Hepatocyte (in vitro differentiated cells): ENCODE data around the gene RBMY1F. TPM values are rescaled to one million over a fixed set of nuclear protein-coding genes. Genes with fewer than 3 reads are reported as not detected.
"Not testable (repeated sequence)": the region's sequence is repeated elsewhere in the genome, so short reads cannot be mapped to it uniquely, and the experiment has no call there.

Experiments
- DNase-seq: peaks from one replicate; pipeline ENCODE4 v3.0.0-alpha.2; 2016; ENCODE audit warnings: low spot score
- H2AFZ ChIP-seq: fragments of 200-600 bp; sonication (generic); 2 replicates; pipeline ENCODE4 v1.6.0; 2016; ENCODE audit warnings: antibody characterized with exemption, mild to moderate bottlenecking
- H3K27ac ChIP-seq: fragments of 200-600 bp; sonication (generic); 2 replicates; pipeline ENCODE4 v1.5.1; 2016; ENCODE audit warnings: mild to moderate bottlenecking
- H3K27me3 ChIP-seq: fragments of 200-600 bp; sonication (generic); 2 replicates; pipeline ENCODE4 v1.6.1; 2016
- H3K36me3 ChIP-seq: fragments of 200-600 bp; sonication (generic); replicated peaks from 2 replicates; pipeline ENCODE4 v1.5.1; 2016; ENCODE audit warnings: low read depth; ENCODE audit not compliant: insufficient read depth
- H3K4me1 ChIP-seq: fragments of 200-600 bp; sonication (generic); 2 replicates; pipeline ENCODE4 v1.5.1; 2016; ENCODE audit warnings: mild to moderate bottlenecking, moderate library complexity; ENCODE audit not compliant: insufficient read depth
- H3K4me2 ChIP-seq: fragments of 200-600 bp; sonication (generic); 2 replicates; pipeline ENCODE4 v1.6.0; 2016
- H3K4me3 ChIP-seq: fragments of 200-600 bp; sonication (generic); 2 replicates; pipeline ENCODE4 v1.5.1; 2016; ENCODE audit warnings: mild to moderate bottlenecking
- H3K79me2 ChIP-seq: fragments of 200-600 bp; sonication (generic); 2 replicates; pipeline ENCODE4 v1.6.0; 2017; ENCODE audit warnings: mild to moderate bottlenecking
- H3K9me2 ChIP-seq: fragments of 200-600 bp; sonication (generic); replicated peaks from 2 replicates; pipeline ENCODE4 v1.6.0; 2017; ENCODE audit warnings: mild to moderate bottlenecking; ENCODE audit not compliant: insufficient read depth
- H3K9me3 ChIP-seq: fragments of 200-600 bp; sonication (generic); 2 replicates; pipeline ENCODE4 v1.5.1; 2016; ENCODE audit warnings: low read depth, mild to moderate bottlenecking
- H4K20me1 ChIP-seq: fragments of 200-600 bp; sonication (generic); 2 replicates; pipeline ENCODE4 v1.6.0; 2016; ENCODE audit warnings: mild to moderate bottlenecking; ENCODE audit not compliant: insufficient read depth, poor library complexity, severe bottlenecking
- WGBS: methylation state at CpG from one replicate; pipeline ENCODE4 v1.1.6; 2016; ENCODE audit warnings: low lambda C conversion rate; ENCODE audit errors: missing lambda C conversion rate; 5-methylcytosine and 5-hydroxymethylcytosine counted together
- polyA plus RNA-seq: library from polyadenylated mRNA; unstranded; fragments of >200 nt; fragmentation: Nextera tagmentation; extraction: Ambion mirVana; gene quantifications from 2 replicates; pipeline ENCODE4 v1.2.1, GENCODE V29; 2016
- total RNA-seq: library from RNA; depleted of rRNA; stranded (reverse); fragments of >200 nt; gene quantifications from 2 replicates; pipeline ENCODE4 v1.2.3, GENCODE V29; 2014

The RBMY1F gene
- total RNA-seq (not detected in 2 replicates), polyA plus RNA-seq (not detected in 2 replicates)

DNA sequence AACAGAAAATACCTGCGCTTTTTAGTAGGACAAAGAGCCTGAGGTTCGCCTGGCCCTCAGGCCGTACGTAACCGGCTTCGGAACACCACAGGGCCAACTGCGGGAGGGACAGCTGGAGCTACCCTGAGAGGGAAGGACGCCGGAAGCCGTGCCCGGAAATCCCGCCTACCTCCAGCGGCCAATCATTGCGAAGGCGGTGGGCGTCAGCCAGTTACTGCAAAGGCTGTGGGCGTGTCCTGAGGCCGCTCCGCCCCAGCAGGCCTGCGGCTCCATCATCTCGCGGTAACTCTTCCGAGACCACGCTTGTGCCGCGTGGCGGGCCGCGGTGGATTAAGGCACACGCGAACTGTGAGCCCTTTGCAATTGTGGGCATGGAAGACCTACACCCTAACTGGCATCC is at the start of gene RBMY1F:
Gene RBMY1F (minus strand): TSS at position 101 of the 400 bp plus-strand sequence. CDS start 1,954 bp downstream, outside the sequence.
- not testable (repeated sequence) for H3K4me1 ChIP-seq, H3K36me3 ChIP-seq, DNase-seq, H3K4me3 ChIP-seq, H4K20me1 ChIP-seq, H3K27me3 ChIP-seq, H3K9me3 ChIP-seq, H3K4me2 ChIP-seq, H2AFZ ChIP-seq, H3K79me2 ChIP-seq, H3K9me2 ChIP-seq, H3K27ac ChIP-seq
- no CpG with 5 or more reads among the region's 31 CpGs for WGBS

DNA sequence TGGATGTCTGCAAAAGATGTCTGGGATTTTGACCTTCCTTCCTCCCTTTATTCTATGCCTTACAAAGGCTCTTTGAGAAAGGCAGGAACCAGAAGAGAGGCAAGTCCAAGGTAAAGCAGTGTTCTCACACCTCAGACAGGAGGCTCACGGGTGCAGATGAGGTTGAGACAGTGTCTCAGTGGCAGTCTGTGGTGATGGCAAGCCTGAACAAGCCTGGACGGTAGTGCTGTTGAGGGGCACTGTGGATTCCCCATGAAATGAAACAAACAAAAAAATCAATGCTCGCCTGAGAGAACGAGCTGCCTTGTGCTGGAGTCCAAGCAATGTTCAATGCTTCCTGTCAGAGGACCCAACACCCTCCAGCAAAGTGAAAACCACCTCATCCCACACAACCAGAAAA is 31.6 kb downstream of the RBMY1F start:
- not testable (repeated sequence) for H3K4me1 ChIP-seq, H3K36me3 ChIP-seq, H3K27ac ChIP-seq, H3K4me3 ChIP-seq, DNase-seq, H3K4me2 ChIP-seq, H3K9me2 ChIP-seq, H3K79me2 ChIP-seq, H4K20me1 ChIP-seq, H3K9me3 ChIP-seq, H3K27me3 ChIP-seq, H2AFZ ChIP-seq
- WGBS, result no CpG with 5 or more reads among the region's 4 CpGs

DNA sequence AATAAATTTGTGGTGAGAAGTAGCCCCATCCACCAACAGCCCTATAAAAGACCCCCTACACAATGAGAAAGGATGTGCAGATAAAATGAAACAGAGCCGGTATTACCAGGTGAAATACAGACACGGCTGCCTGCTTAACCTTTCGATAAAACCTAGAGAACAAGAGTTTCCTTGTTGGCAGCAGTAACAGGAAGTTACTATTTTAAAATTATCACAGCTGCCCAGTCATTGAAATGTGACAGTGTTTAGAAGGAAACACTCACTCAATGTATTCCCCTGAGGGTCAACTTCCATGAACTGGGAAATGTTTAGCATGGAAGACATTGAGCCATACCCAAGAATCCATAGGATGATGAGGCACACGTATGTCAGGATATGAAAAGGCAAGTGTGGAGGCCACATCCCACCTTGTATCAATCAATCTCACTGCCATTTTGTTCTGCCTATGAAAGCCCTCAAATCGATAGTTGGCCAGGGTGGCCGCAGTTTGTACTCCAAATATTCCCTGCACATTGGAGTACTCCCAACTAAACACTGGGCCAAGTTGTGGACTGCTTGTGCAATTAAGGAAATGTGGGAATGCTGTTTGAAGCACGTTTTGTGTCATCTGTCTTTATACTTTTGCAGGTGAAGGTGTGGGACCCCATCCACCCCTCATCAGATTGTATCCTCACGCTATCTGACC is 41.6 kb downstream of the RBMY1F start:
- no CpG with 5 or more reads among the region's 8 CpGs for WGBS
- H3K79me2 ChIP-seq, DNase-seq, H3K4me1 ChIP-seq, H2AFZ ChIP-seq, H3K9me3 ChIP-seq, H3K27ac ChIP-seq, H3K27me3 ChIP-seq, H3K4me3 ChIP-seq, H4K20me1 ChIP-seq, H3K9me2 ChIP-seq, H3K4me2 ChIP-seq, H3K36me3 ChIP-seq: not testable (repeated sequence)

DNA sequence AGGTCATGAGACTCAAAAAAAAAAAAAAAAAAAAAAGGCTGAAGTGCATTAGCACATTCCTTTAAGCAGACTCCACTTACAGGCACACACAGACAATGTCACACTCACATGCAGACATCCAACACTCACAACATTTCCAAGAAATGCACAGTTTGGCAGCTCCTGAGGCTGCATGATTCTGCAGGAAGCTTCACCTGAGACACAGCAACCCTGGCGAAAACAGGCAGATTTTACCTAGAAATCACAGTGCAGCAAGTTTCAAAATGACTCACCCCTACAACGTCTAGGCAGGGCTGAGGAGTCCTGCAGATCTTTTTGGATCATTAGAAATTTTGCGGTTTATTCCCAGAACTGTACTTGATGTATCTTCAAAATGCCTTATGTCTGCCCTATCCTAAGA is 48.0 kb downstream of the RBMY1F start:
- H2AFZ ChIP-seq, H3K9me3 ChIP-seq, H4K20me1 ChIP-seq, H3K9me2 ChIP-seq, DNase-seq, H3K4me1 ChIP-seq, H3K27ac ChIP-seq, H3K4me3 ChIP-seq, H3K27me3 ChIP-seq, H3K4me2 ChIP-seq, H3K36me3 ChIP-seq, H3K79me2 ChIP-seq: not testable (repeated sequence)
- WGBS, result no CpG with 5 or more reads among the region's 3 CpGs

DNA sequence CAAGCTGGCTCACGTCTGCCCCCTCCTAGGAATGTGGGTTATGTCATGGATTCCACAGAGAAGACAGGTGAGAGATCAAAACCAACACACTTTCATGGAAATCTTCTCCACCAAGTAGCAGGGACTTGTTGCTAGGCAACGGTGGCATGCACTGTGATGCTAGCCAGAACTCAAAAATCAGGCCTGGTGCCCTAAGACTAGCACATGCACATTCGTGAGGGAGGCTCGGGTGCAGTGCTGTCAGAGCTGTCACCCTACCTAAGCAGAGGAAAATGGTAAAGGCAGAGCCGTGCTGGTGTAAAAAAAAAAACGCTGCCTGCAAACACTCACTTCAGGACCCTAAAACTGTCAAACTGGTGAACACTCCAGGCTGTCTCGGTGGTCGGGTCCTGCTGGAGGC is 52.2 kb downstream of the RBMY1F start:
- not testable (repeated sequence) for H3K4me2 ChIP-seq, H3K27ac ChIP-seq, DNase-seq, H3K36me3 ChIP-seq, H3K79me2 ChIP-seq, H3K4me3 ChIP-seq, H3K27me3 ChIP-seq, H3K4me1 ChIP-seq, H4K20me1 ChIP-seq, H3K9me2 ChIP-seq, H2AFZ ChIP-seq, H3K9me3 ChIP-seq
- no CpG with 5 or more reads among the region's 8 CpGs for WGBS

Other genes starting within 250 kb of the RBMY1F start
- gene RBMY1J, start 220.5 kb upstream of the RBMY1F start, total RNA-seq, result not detected in 2 replicates
- gene RBMY1J, start 220.5 kb upstream of the RBMY1F start, polyA plus RNA-seq, result not detected in 2 replicates